Colon (tissue), 2 donors: ENCODE measurements around the gene MYLK.
"Not testable (repeated sequence)": the region's sequence is repeated elsewhere in the genome, so short reads cannot be mapped to it uniquely, and the experiment has no call there.

Experiments used
- FAIRE-seq: peaks from 2 replicates; lab custom pipeline; 2012; peaks lifted over from hg19 to GRCh38; lab: Jason Lieb, UNC
- donor health status: control.
- donor health status: control.

MYLK gene

GRCh38 chr3:123621850-123622189 is 262.3 kb downstream of the MYLK start:
- no peak for FAIRE-seq

DNA sequence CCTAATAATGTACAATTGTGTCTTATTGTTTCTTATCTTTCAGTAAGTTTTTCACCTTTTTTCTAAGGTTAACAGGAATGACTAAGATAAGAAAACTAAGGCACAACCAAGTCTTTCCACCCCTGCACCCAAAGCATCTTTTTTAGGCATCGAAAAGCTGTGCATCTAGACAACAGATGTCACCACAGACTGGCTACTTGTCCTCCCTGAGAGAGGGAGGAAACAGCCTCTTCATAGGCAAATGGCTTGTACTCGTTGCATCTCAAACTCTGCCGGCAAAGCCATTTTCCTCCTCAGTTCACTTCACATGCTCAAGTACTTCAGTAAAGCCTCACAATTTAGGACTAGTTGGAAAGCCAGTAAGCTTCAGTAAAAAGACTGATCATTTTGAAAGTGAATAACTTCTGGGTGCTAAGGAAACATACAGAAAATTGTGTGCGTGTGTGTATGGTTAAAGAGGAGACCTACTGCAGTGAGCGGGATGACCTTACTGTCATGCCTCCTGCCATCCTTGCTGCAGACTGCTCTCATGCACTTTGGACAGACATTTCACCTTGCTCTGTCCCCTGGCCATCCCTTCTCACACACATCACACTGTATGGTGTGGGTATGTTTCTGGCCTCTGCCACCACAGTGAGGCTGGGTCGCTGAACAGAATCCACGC is 262.8 kb downstream of the MYLK start:
- no peak for FAIRE-seq

DNA sequence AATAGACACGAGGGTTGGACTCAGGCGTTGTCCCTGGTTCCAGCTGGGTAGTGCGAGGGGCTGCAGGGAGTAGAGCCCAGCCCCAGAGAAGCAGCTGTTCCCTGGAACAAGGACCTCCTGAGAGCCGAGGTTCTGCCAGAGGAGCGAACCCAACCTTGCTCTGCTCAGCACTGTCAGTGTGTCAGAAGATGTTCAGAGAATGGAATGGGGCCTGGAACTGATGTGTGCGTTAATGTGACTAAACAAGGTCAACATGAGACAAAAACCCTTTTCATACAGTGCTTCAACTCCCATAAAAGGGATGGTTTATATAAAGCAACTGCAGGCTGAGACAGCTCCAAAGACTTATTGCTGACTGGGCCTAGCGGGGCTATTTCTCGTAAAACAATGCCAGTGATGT is 263.8 kb downstream of the MYLK start:
- FAIRE-seq = no peak

- FAIRE-seq = no peak
Measured at GRCh38 chr3:123618768-123619484, 265.2 kb downstream of the MYLK start.

DNA sequence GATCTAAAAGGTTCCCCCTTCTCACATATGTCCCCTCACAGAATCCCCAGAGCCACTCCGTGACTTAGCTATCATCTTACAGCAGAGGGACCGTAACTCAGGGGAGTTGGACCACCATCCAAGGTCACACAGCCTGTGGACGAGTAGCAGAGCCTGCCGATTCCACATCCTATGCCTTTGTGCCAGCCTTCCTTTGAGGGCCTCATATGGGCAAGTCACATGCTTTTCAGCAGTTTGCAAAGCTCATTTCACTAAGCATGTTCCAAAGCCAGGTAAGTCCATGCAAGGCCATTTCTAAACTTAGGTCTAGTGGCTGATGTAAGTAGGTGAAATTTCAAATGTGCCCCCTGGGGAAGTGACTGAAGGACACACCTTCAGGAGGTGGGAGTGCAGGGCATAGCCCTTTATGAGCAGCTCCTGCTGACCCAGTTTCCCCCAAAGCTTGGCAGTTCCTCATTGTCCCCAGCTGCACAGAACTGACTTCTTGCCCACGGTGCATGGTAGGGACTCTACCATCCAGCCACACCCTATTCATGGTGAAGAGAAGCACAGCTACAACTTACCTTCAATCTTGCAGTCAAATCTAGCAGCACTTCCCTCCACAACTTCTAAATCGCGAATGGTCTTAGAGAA is 265.9 kb downstream of the MYLK start:
- no peak for FAIRE-seq

DNA sequence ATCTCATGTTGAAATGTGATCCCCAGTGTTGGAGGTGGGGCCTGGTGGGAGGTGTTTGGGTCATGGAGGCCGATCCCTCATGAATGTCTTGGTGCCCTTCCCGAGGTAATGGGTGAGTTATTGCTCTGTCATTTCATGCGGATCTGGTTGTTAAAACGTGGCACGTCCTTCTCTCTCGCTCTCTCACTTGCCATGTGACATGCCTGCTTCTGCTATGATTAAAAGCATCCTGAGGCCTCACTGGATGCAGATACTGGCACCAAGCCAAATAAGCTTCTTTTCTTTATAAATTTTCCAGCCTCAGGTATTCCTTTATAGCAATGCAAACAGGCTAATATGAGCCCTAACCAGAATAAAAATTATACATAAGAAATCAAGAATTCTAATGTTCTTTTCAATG is 267.5 kb downstream of the MYLK start:
- no peak for FAIRE-seq

- FAIRE-seq = no peak
Measured at GRCh38 chr3:123613543-123613942, 270.6 kb downstream of the MYLK start.

- FAIRE-seq = not testable (repeated sequence)
Measured at GRCh38 chr3:123611674-123612073, 272.5 kb downstream of the MYLK start.

- FAIRE-seq = no peak
Measured at GRCh38 chr3:123611082-123611481, 273.1 kb downstream of the MYLK start.

DNA sequence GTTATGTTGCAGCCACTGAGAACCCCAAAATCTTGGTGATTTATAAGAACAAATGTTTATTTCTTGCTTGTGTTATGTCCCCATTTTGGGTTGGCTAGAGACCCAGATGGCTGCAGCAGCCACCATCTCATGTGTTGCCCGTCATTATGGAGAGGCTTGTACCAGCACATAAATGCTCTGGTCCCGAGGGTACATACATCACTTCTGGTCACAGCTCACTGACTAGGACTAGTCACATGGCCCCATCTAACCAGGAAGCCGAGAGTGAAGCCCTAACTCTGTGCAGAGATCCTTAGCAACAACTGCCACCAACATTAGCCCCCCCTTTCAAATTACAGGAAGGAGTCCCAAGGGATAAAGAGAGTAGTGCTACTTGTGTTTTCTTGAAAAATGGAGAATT is 273.8 kb downstream of the MYLK start:
- no peak for FAIRE-seq

DNA sequence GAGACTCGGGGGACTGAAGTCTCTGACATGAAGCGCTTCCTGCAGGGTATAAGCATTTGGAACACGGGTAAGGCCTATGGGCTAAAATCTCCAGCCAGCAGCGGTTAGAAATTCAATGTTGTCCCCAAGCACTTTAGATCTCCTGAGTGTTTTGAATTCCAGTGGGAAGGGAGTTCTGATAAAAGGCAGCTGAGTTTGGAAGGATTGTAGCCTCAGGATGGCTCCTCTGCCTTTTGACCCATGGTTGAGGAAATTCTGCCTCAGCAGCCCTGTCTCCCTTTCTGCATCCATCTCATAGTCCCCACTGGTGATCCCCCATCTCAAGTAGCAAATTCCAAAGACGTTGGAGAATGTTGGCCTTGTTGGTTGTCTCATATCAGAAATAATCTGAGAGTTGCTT is 275.1 kb downstream of the MYLK start:
- FAIRE-seq = no peak

DNA sequence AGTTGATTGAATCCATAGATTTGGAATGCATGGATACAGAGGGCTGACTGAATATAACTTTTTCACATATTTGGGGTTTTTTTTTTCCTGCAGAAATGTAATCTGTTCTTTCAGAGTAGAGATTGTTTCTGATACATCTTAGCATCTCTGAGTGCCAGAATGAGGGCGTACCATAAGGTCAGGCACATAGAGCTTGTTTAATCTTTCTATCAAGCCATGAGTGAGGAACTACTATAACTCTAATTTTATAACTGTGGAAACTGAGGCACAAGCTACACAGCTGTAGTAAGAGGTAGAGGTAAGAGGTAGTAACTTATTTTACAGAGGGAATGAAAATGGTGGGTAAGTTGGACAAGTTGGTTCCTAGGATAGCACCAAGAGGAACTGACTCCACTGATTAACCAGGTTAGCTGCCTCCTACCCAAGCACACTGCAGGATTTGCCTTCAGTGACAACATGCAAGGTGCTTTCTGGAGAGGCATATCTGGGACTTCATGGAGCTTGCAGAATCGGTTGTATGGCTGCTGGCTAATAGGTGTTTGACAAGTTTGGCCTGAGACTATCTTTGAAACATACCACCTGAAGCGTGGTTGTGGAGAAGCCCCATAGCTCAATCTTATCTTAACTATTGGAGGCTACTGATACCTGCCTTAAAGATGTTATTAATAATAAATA is 275.7 kb downstream of the MYLK start:
- no peak for FAIRE-seq

DNA sequence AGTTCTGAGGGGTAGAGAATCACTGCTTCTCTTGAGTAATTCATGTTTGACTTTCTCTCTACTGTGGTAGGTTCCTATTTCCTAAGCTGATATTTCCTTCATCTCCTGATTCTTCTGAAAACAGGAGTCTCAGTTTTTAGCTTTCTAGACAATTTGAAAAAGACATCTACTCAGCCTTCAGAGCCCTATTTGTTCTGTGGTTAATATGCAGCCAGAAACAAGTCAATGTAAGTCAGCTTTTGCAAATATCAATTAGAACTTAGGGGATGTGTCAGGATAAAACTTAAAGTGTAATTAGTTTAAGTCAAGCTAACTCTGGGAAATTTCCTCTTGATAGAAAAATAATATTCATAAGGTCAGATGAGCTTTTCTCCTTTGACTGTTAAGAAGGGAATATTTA is 277.6 kb downstream of the MYLK start:
- FAIRE-seq = no peak

- no peak for FAIRE-seq
Measured at GRCh38 chr3:123605789-123606234, 278.3 kb downstream of the MYLK start.

DNA sequence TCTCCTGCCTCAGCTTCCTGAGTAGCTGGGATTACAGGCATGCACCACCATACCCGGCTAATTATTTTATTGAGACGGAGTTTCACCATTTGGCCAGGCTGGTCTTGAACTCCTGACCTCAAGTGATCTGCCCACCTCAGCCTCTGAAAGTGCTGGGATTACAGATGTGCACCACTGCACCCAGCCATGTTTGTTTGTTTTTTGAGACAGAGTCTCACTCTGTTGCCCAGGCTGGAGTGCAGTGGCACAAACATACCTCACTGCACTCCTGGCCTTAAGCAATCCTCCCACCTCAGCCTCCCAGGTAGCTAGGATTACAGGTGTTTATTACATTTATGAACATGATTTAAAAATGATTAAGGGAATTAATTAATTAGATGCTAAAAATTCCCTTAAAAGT is 281.0 kb downstream of the MYLK start:
- not testable (repeated sequence) for FAIRE-seq

GRCh38 chr3:123602325-123602724 is 281.8 kb downstream of the MYLK start:
- no peak for FAIRE-seq

GRCh38 chr3:123600863-123601262 is 283.3 kb downstream of the MYLK start:
- FAIRE-seq = not testable (repeated sequence)

GRCh38 chr3:123597561-123597960 is 286.6 kb downstream of the MYLK start:
- no peak for FAIRE-seq

- no peak for FAIRE-seq
Measured at GRCh38 chr3:123595396-123596180, 288.5 kb downstream of the MYLK start.

GRCh38 chr3:123593381-123593780 is 290.8 kb downstream of the MYLK start:
- no peak for FAIRE-seq

DNA sequence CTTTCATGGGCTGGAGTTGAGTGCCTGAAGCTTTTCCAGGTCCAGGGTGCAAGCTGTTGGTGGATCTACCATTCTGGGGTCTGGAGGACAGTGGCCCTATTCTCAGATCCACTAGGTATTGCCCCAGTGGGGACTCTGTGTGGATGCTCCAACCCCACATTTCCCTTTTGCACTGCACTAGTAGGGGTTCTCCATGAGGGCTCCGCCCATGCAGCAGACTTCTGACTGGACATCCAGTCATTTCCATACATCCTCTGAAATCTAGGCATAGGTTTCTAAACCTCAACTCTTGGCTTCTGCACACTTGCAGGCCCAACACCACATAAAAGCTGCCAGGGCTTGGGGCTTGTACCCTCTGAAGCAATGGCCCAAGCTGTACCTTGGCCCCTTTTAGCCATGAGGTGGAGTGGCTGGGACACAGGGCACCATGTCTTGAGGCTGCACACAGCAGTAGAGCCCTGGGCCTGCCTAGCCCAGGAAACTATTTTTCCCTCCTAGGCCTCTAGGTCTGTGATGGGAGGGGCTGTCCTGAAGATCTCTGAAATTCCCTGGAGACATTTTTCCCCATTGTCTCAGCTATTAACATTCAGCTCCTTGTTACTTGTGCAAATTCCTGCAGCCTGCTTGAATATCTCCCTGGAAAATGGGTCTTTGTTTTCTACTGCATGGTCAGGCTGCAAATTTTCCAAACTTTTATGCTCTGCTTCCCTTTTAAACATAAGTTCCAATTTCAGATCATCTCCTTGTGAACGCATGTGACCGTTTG is 293.3 kb downstream of the MYLK start:
- no peak for FAIRE-seq
